ENCODE data around the gene SLC6A11. TPM values are rescaled to one million over a fixed set of nuclear protein-coding genes. Genes with fewer than 3 reads are reported as not detected.

The SLC6A11 gene
- total RNA-seq, 1 experiment from 2014 or later, result not detected

DNA sequence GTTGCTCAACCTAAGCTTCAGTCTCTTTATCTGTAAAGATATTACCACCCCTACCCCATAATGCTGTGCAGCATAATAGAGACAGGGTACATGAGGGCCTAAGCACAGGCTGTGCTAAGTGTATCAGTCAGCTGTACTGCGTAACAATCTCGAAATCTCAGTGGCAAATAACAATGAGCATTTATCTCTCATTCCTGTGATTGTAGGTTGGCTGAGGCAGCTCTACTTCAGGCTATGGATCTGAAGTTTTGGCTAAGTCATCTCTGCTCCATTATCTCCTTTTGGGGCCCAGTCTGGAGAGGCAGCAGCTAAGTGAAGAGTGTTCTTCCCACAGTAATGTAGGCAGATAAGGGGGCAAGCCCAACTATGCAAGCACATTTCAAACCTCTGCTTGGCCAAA is 7.1 kb upstream of the SLC6A11 start:
- no TSS peak for BruUV-seq (replicated peaks)
- peaks cover 18% of the 10 kb centered on the region for H3K27me3 ChIP-seq (replicated peaks; ENCODE audit: insufficient read depth, low read depth, low read length, poor library complexity)
- no peak for DNase-seq (ENCODE audit: low spot score)
- TF ChIP-seq, protein P1, sequence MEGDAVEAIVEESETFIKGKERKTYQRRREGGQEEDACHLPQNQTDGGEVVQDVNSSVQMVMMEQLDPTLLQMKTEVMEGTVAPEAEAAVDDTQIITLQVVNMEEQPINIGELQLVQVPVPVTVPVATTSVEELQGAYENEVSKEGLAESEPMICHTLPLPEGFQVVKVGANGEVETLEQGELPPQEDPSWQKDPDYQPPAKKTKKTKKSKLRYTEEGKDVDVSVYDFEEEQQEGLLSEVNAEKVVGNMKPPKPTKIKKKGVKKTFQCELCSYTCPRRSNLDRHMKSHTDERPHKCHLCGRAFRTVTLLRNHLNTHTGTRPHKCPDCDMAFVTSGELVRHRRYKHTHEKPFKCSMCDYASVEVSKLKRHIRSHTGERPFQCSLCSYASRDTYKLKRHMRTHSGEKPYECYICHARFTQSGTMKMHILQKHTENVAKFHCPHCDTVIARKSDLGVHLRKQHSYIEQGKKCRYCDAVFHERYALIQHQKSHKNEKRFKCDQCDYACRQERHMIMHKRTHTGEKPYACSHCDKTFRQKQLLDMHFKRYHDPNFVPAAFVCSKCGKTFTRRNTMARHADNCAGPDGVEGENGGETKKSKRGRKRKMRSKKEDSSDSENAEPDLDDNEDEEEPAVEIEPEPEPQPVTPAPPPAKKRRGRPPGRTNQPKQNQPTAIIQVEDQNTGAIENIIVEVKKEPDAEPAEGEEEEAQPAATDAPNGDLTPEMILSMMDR (conservative IDR thresholded peaks at IDR 0.05; ENCODE audit: low read depth, low read length), result no peak
- no peak for TF ChIP-seq EZH2 (IDR thresholded peaks at IDR 0.05; ENCODE audit: borderline replicate concordance, low read depth, low read length, poor library complexity, severe bottlenecking)
- ChIA-PET CTCF (interaction anchor here (0.6 kb wide), 1 partner anchor 1007 kb away, joined by 3 read pairs; no protein-coding TSS in a partner anchor), POLR2A (ENCODE audit: low non-redundant PET) (no interaction called here)
- H3K4me3 ChIP-seq (ENCODE audit: low read depth, low read length, poor library complexity, severe bottlenecking), result no peak overlapping the region
- no peaks in the 10 kb centered on the region for H3K36me3 ChIP-seq (ENCODE audit: insufficient read depth, low read length, poor library complexity, severe bottlenecking)
- no peak overlapping the region for H3K27ac ChIP-seq (ENCODE audit: low read depth, low read length, poor library complexity, severe bottlenecking)
- no peaks in the 10 kb centered on the region for H3K9me3 ChIP-seq (ENCODE audit: low read depth, low read length, poor library complexity, severe bottlenecking)
- H3K4me1 ChIP-seq (ENCODE audit: insufficient read depth, low read length, poor library complexity, severe bottlenecking), result no peaks in the 10 kb centered on the region
- intact Hi-C loops (cut with micrococcal nuclease; ENCODE audit: unreplicated experiment), result no loop called here

DNA sequence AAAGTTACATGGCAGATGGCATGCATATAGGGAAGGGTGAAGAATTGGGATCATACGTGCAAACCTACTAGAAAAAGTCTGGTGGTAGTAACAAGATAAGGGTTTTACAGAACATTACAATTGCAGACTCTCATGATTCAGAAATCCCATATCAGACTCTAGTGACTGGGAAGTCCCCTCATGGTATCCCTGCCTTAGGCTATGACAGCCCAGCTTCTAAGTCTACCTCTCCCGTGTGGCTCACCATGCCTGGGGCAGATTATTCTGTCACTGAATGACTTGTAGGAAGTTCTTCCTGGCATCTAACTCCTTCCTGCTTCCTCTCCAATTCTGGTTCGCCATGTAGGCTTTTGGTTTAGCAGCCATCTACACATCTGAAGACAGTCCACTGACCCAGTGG is 5.7 kb upstream of the SLC6A11 start:
- intact Hi-C loops (cut with micrococcal nuclease; ENCODE audit: unreplicated experiment), result no loop called here
- no peak for DNase-seq (ENCODE audit: low spot score)
- Histone ChIP-seq H3K27me3 (replicated peaks; ENCODE audit: insufficient read depth, low read depth, low read length, poor library complexity) (peaks cover 23% of the 10 kb centered on the region), H3K4me3 (ENCODE audit: low read depth, low read length, poor library complexity, severe bottlenecking) (no peak overlapping the region), H3K27ac (ENCODE audit: low read depth, low read length, poor library complexity, severe bottlenecking) (no peak overlapping the region), H3K4me1 (ENCODE audit: insufficient read depth, low read length, poor library complexity, severe bottlenecking) (no peaks in the 10 kb centered on the region), H3K36me3 (ENCODE audit: insufficient read depth, low read length, poor library complexity, severe bottlenecking) (no peaks in the 10 kb centered on the region), H3K9me3 (ENCODE audit: low read depth, low read length, poor library complexity, severe bottlenecking) (no peaks in the 10 kb centered on the region)
- TF ChIP-seq, protein P1 (conservative IDR thresholded peaks at IDR 0.05; ENCODE audit: low read depth, low read length), result no peak
- TF ChIP-seq EZH2 (IDR thresholded peaks at IDR 0.05; ENCODE audit: borderline replicate concordance, low read depth, low read length, poor library complexity, severe bottlenecking), result no peak
- POLR2A ChIA-PET (ENCODE audit: low non-redundant PET), result no interaction called here
- BruUV-seq (replicated peaks), result no TSS peak
- CTCF ChIA-PET, result no interaction called here

DNA sequence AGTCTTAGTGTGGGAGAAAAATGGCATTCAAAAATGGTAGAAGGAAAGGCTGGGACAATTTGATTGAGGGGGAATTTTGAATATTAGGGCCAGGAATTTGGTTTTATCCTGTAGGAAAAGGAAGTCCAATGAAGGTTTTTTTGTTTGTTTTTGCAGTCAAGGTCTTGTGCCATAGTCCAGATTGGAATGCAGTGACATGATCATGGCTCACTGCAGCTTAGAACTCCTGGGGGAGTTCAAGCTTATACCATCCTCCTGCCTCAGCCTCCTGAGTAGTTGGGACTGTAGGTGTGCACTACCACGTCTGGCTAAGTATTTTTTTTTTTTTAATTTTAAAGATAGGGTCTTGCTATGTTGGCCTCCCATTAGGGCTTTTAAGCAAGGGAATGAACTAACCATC is 2.6 kb upstream of the SLC6A11 start:
- no peaks in the 10 kb centered on the region for H3K9me3 ChIP-seq (ENCODE audit: low read depth, low read length, poor library complexity, severe bottlenecking)
- no TSS peak for BruUV-seq (replicated peaks)
- TF ChIP-seq EZH2 (IDR thresholded peaks at IDR 0.05; ENCODE audit: borderline replicate concordance, low read depth, low read length, poor library complexity, severe bottlenecking), result no peak
- TF ChIP-seq, protein P1 (conservative IDR thresholded peaks at IDR 0.05; ENCODE audit: low read depth, low read length), result no peak
- H3K27ac ChIP-seq (ENCODE audit: low read depth, low read length, poor library complexity, severe bottlenecking), result no peak overlapping the region
- intact Hi-C loops (cut with micrococcal nuclease; ENCODE audit: unreplicated experiment), result no loop called here
- CTCF ChIA-PET, result no interaction called here
- DNase-seq (ENCODE audit: low spot score), result no peak
- POLR2A ChIA-PET (ENCODE audit: low non-redundant PET), result no interaction called here
- H3K36me3 ChIP-seq (ENCODE audit: insufficient read depth, low read length, poor library complexity, severe bottlenecking), result no peaks in the 10 kb centered on the region
- no peaks in the 10 kb centered on the region for H3K4me1 ChIP-seq (ENCODE audit: insufficient read depth, low read length, poor library complexity, severe bottlenecking)
- H3K27me3 ChIP-seq (replicated peaks; ENCODE audit: insufficient read depth, low read depth, low read length, poor library complexity), result peaks cover 44% of the 10 kb centered on the region
- H3K4me3 ChIP-seq (ENCODE audit: low read depth, low read length, poor library complexity, severe bottlenecking), result no peak overlapping the region
